ENCODE data around the gene MAP3K3. TPM values are rescaled to one million over a fixed set of nuclear protein-coding genes. Genes with fewer than 3 reads are reported as not detected.

MAP3K3 gene
- total and polyA plus RNA-seq, 9 of the 15 experiments (the other 6 are each of a cell fraction or from before 2014, with no cell fraction given): 0.69 to 16.5 (median 12.1) TPM

DNA sequence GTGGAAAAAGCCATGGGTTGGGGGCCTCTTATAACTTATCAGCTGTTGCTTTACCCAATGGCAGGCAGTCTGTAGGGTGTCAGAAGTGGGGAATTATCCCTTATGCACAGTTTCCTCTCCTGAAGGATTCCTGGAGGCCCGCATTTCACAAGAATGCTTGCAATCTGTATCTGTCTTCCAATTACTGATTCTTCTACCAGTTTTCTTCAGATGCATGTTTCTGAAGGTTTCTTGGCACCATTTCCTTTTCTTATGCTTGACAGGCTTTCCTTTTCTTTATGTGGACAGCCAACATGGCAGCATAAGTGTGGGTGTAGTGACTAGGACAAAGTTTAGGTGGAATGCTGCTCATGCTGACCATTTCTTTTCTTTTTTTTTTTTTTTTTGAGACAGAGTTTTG is 36.1 kb downstream of the MAP3K3 start:
- ChIA-PET CTCF (ENCODE audit: low intra/inter-chr PET ratio) (no interaction called here), POLR2A (no interaction called here)
- no peak for DNase-seq (ENCODE audit: extremely low read depth in 1 of 4, low spot score in 3 of 4)
- intact Hi-C loops (cut with micrococcal nuclease): no loop called here
- Histone ChIP-seq H3K27me3 (ENCODE audit: control insufficient read depth in 2 of 2, insufficient read depth in 2 of 2, low read length in 2 of 2) (no peaks in the 10 kb centered on the region), H3K36me3 (ENCODE audit: control insufficient read depth, insufficient read depth, low read length) (peaks cover 15% of the 10 kb centered on the region; the same call in 2 of the 3 replicates), H3K4me2 (ENCODE audit: insufficient read depth, low read length) (no peak overlapping the region), H3K9ac (ENCODE audit: insufficient read depth in 1 of 2, low read depth in 2 of 2, low read length in 2 of 2) (no peak overlapping the region), H3K79me2 (ENCODE audit: control insufficient read depth, insufficient read depth, low read length) (no peaks in the 10 kb centered on the region), H3K9me3 (replicated peaks; ENCODE audit: control insufficient read depth, insufficient read depth, low read depth, low read length) (no peaks in the 10 kb centered on the region), H3K4me3 (no peak overlapping the region), H3K9me1 (ENCODE audit: control insufficient read depth, insufficient read depth, low read length) (no peaks in the 10 kb centered on the region), H3K4me1 (replicated peaks in 1 of 2; ENCODE audit: control insufficient read depth in 2 of 2, insufficient read depth in 2 of 2, low read length in 2 of 2) (no peaks in the 10 kb centered on the region), H2AFZ (ENCODE audit: low read depth, low read length) (no peak overlapping the region), H4K20me1 (replicated peaks; ENCODE audit: control insufficient read depth, insufficient read depth, low read length) (no peaks in the 10 kb centered on the region), H3K27ac (ENCODE audit: extremely low read depth, low read depth, low read length) (no peak overlapping the region)
- in situ Hi-C loops (cut with MboI): no loop called here
- ATAC-seq: no peak
- WGBS (ENCODE audit: insufficient coverage, low coverage, missing lambda C conversion rate): 70% methylated on average over 1 of the region's 1 CpG
- no TSS peak for BruUV-seq (replicated peaks)
- FAIRE-seq: no peak
- TF ChIP-seq RNF2 (IDR thresholded peaks at IDR 0.05) (no peak), MAZ (CRISPR knock-in tag; conservative IDR thresholded peaks at IDR 0.05 in 1 of 2, IDR thresholded peaks at IDR 0.05 in 1 of 2) (no peak), ZNF717 (CRISPR knock-in tag; IDR thresholded peaks at IDR 0.05) (no peak), KHSRP (IDR thresholded peaks at IDR 0.05) (no peak), ZNF140 (CRISPR knock-in tag; IDR thresholded peaks at IDR 0.05) (no peak), BMI1 (IDR thresholded peaks at IDR 0.05; ENCODE audit: low read length) (no peak), SP1 (CRISPR knock-in tag; IDR thresholded peaks at IDR 0.05) (no peak), ZNF764 (CRISPR knock-in tag; IDR thresholded peaks at IDR 0.05; ENCODE audit: low read depth) (no peak), ZNF785 (CRISPR knock-in tag; IDR thresholded peaks at IDR 0.05) (no peak), NCOA2 (IDR thresholded peaks at IDR 0.05; ENCODE audit: partially characterized antibody in 2 of 2) (no peak), ARNT (IDR thresholded peaks at IDR 0.05) (no peak), ZNF239 (CRISPR knock-in tag; IDR thresholded peaks at IDR 0.05) (no peak), ZFX (CRISPR knock-in tag; IDR thresholded peaks at IDR 0.05) (no peak), GATAD2B (IDR thresholded peaks at IDR 0.05; ENCODE audit: borderline replicate concordance) (no peak), JUND (IDR thresholded peaks at IDR 0.05; ENCODE audit: borderline replicate concordance, low read depth, low read length) (no peak), JUND (tag; IDR thresholded peaks at IDR 0.05; ENCODE audit: borderline replicate concordance, low read depth, low read length) (no peak), KLF16 (IDR thresholded peaks at IDR 0.05) (no peak)
- TF ChIP-seq, protein P1, sequence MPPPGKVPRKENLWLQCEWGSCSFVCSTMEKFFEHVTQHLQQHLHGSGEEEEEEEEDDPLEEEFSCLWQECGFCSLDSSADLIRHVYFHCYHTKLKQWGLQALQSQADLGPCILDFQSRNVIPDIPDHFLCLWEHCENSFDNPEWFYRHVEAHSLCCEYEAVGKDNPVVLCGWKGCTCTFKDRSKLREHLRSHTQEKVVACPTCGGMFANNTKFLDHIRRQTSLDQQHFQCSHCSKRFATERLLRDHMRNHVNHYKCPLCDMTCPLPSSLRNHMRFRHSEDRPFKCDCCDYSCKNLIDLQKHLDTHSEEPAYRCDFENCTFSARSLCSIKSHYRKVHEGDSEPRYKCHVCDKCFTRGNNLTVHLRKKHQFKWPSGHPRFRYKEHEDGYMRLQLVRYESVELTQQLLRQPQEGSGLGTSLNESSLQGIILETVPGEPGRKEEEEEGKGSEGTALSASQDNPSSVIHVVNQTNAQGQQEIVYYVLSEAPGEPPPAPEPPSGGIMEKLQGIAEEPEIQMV (tag; conservative IDR thresholded peaks at IDR 0.05; ENCODE audit: low read depth): no peak
- TF ChIP-seq, protein P2, sequence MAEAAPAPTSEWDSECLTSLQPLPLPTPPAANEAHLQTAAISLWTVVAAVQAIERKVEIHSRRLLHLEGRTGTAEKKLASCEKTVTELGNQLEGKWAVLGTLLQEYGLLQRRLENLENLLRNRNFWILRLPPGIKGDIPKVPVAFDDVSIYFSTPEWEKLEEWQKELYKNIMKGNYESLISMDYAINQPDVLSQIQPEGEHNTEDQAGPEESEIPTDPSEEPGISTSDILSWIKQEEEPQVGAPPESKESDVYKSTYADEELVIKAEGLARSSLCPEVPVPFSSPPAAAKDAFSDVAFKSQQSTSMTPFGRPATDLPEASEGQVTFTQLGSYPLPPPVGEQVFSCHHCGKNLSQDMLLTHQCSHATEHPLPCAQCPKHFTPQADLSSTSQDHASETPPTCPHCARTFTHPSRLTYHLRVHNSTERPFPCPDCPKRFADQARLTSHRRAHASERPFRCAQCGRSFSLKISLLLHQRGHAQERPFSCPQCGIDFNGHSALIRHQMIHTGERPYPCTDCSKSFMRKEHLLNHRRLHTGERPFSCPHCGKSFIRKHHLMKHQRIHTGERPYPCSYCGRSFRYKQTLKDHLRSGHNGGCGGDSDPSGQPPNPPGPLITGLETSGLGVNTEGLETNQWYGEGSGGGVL (CRISPR knock-in tag; IDR thresholded peaks at IDR 0.05): no peak
